ENCODE results near the gene UGGT1. TPM values are rescaled to one million over a fixed set of nuclear protein-coding genes. Genes with fewer than 3 reads are reported as not detected.

Gene UGGT1
- total RNA-seq, 1 experiment from 2014 or later: 51.8 TPM

DNA sequence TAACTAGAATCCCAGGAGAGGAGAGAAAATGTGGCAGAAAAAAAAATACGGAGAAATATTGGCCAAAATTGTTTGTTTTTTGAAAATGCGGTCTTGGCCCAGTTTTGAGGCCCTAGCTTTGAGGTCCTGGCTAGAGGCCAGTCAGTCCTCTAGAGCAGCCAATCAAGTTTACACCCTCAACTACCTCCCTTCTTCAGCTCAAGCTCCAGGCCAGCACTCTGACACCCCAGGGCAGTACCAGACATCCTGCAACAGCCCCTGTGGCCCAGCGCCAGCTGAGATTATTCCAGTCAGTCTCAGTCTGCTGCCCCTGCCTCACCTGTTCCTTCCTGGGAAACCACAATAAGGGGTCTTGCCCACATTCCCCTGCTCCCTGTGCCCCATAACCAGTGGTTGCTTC, 107.7 kb downstream of the UGGT1 start:
- no peaks in the 10 kb centered on the region for H3K9me2 ChIP-seq (ENCODE audit: insufficient read depth)
- H3K79me2 ChIP-seq (ENCODE audit: insufficient read depth, low read length): no peaks in the 10 kb centered on the region
- H3K27me3 ChIP-seq (ENCODE audit: insufficient read depth, low read length): no peaks in the 10 kb centered on the region
- no peak overlapping the region for H3K4me3 ChIP-seq (replicated peaks in 1 of 2; ENCODE audit: low read depth in 1 of 2, low read length in 2 of 2)
- POLR2A ChIA-PET: no interaction called here
- H2AFZ ChIP-seq (ENCODE audit: low read depth, low read length, poor library complexity, severe bottlenecking): no peak overlapping the region
- H3K9ac ChIP-seq (ENCODE audit: low read length): no peak overlapping the region
- no TSS peak for BruUV-seq (replicated peaks)
- DNase-seq (ENCODE audit: low read depth, low spot score) (no peak), ATAC-seq (no peak)
- no peaks in the 10 kb centered on the region for H4K20me1 ChIP-seq (ENCODE audit: insufficient read depth)
- RAD21 ChIA-PET (ENCODE audit: low non-redundant PET in 1 of 2, low total read pairs in 2 of 2, uncharacterized antibody in 2 of 2, unreplicated experiment in 2 of 2): no interaction called here
- CTCF ChIA-PET: no interaction called here
- intact Hi-C loops (cut with micrococcal nuclease): no loop called here
- TF ChIP-seq ZFX (IDR thresholded peaks at IDR 0.05) (no peak), YY1 (IDR thresholded peaks at IDR 0.05; ENCODE audit: extremely low read depth, insufficient replicate concordance, low read depth, low read length) (no peak), EZH2 (IDR thresholded peaks at IDR 0.05) (no peak), RAD21 (IDR thresholded peaks at IDR 0.05; ENCODE audit: low read depth) (no peak), CBX3 (IDR thresholded peaks at IDR 0.05; ENCODE audit: low read depth) (no peak)
- H3K4me2 ChIP-seq (ENCODE audit: low read length): no peak overlapping the region
- H3K36me3 ChIP-seq (ENCODE audit: control insufficient read depth in 1 of 2, insufficient read depth in 2 of 2, low read length in 2 of 2): no peaks in the 10 kb centered on the region
- H3K9me3 ChIP-seq (ENCODE audit: control insufficient read depth in 1 of 2, insufficient read depth in 1 of 2, low read depth in 1 of 2, low read length in 2 of 2): no peaks in the 10 kb centered on the region
- H3K27ac ChIP-seq (ENCODE audit: low read depth, low read length): no peak overlapping the region
- H3K4me1 ChIP-seq (ENCODE audit: control insufficient read depth in 1 of 2, insufficient read depth in 2 of 2, low read length in 2 of 2): no peaks in the 10 kb centered on the region

DNA sequence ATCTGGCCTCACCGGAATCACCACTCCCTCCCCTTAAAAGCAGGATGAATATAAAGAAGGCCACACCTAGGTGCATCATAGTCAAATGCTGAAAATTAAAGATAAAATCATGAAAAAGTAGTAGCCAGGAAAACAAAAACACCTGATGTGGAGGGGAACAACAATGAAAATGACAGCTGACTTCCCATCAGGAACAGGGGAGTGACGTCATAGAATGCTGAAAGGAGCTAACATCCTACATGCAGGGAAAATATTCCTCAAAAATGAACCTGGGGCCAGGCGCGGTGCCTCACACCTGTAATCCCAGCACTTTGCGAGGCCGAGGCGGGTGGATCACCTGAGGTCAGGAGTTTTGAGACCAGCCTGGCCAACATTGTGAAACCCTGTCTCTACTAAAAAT, 108.1 kb downstream of the UGGT1 start:
- Histone ChIP-seq H3K4me3 (replicated peaks in 1 of 2; ENCODE audit: low read depth in 1 of 2, low read length in 2 of 2) (no peak overlapping the region), H3K36me3 (ENCODE audit: control insufficient read depth in 1 of 2, insufficient read depth in 2 of 2, low read length in 2 of 2) (no peaks in the 10 kb centered on the region), H3K9ac (ENCODE audit: low read length) (no peak overlapping the region), H3K9me3 (ENCODE audit: control insufficient read depth in 1 of 2, insufficient read depth in 1 of 2, low read depth in 1 of 2, low read length in 2 of 2) (no peaks in the 10 kb centered on the region), H3K79me2 (ENCODE audit: insufficient read depth, low read length) (no peaks in the 10 kb centered on the region), H3K4me1 (ENCODE audit: control insufficient read depth in 1 of 2, insufficient read depth in 2 of 2, low read length in 2 of 2) (no peaks in the 10 kb centered on the region), H3K4me2 (ENCODE audit: low read length) (no peak overlapping the region), H3K9me2 (ENCODE audit: insufficient read depth) (no peaks in the 10 kb centered on the region), H3K27me3 (ENCODE audit: insufficient read depth, low read length) (no peaks in the 10 kb centered on the region), H4K20me1 (ENCODE audit: insufficient read depth) (no peaks in the 10 kb centered on the region), H2AFZ (ENCODE audit: low read depth, low read length, poor library complexity, severe bottlenecking) (no peak overlapping the region), H3K27ac (ENCODE audit: low read depth, low read length) (no peak overlapping the region)
- DNase-seq (ENCODE audit: low read depth, low spot score) (no peak), ATAC-seq (no peak)
- CTCF ChIA-PET: no interaction called here
- no TSS peak for BruUV-seq (replicated peaks)
- intact Hi-C loops (cut with micrococcal nuclease): no loop called here
- no peak for TF ChIP-seq POLR2AphosphoS5 (IDR thresholded peaks at IDR 0.05; ENCODE audit: low read depth, low read length)
- TF ChIP-seq RAD21 (IDR thresholded peaks at IDR 0.05; ENCODE audit: low read depth): no peak
- no peak for TF ChIP-seq ELF1 (IDR thresholded peaks at IDR 0.05; ENCODE audit: borderline replicate concordance, low read depth)
- TF ChIP-seq, protein P1, sequence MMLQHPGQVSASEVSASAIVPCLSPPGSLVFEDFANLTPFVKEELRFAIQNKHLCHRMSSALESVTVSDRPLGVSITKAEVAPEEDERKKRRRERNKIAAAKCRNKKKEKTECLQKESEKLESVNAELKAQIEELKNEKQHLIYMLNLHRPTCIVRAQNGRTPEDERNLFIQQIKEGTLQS (IDR thresholded peaks at IDR 0.05): no peak
- no peak for TF ChIP-seq TCF7L2 (IDR thresholded peaks at IDR 0.05; ENCODE audit: borderline replicate concordance, extremely low read depth, insufficient read depth, insufficient read length)
- TF ChIP-seq CEBPB (IDR thresholded peaks at IDR 0.05; ENCODE audit: low read depth): no peak
- no peak for TF ChIP-seq CBX3 (IDR thresholded peaks at IDR 0.05; ENCODE audit: low read depth)
- no peak for TF ChIP-seq SP1 (IDR thresholded peaks at IDR 0.05; ENCODE audit: low read depth)
- TF ChIP-seq ZFX (IDR thresholded peaks at IDR 0.05): no peak
- no peak for TF ChIP-seq JUND (IDR thresholded peaks at IDR 0.05)
- TF ChIP-seq, protein P2, sequence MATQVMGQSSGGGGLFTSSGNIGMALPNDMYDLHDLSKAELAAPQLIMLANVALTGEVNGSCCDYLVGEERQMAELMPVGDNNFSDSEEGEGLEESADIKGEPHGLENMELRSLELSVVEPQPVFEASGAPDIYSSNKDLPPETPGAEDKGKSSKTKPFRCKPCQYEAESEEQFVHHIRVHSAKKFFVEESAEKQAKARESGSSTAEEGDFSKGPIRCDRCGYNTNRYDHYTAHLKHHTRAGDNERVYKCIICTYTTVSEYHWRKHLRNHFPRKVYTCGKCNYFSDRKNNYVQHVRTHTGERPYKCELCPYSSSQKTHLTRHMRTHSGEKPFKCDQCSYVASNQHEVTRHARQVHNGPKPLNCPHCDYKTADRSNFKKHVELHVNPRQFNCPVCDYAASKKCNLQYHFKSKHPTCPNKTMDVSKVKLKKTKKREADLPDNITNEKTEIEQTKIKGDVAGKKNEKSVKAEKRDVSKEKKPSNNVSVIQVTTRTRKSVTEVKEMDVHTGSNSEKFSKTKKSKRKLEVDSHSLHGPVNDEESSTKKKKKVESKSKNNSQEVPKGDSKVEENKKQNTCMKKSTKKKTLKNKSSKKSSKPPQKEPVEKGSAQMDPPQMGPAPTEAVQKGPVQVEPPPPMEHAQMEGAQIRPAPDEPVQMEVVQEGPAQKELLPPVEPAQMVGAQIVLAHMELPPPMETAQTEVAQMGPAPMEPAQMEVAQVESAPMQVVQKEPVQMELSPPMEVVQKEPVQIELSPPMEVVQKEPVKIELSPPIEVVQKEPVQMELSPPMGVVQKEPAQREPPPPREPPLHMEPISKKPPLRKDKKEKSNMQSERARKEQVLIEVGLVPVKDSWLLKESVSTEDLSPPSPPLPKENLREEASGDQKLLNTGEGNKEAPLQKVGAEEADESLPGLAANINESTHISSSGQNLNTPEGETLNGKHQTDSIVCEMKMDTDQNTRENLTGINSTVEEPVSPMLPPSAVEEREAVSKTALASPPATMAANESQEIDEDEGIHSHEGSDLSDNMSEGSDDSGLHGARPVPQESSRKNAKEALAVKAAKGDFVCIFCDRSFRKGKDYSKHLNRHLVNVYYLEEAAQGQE (IDR thresholded peaks at IDR 0.05; ENCODE audit: low read depth): no peak
- no peak for TF ChIP-seq EZH2phosphoT487 (IDR thresholded peaks at IDR 0.05; ENCODE audit: borderline replicate concordance)
- no peak for TF ChIP-seq POLR2A (IDR thresholded peaks at IDR 0.05; ENCODE audit: borderline replicate concordance, extremely low read depth, insufficient read depth, insufficient read length)
- TF ChIP-seq SIN3A (IDR thresholded peaks at IDR 0.05; ENCODE audit: low read depth): no peak
- TF ChIP-seq EZH2 (IDR thresholded peaks at IDR 0.05): no peak
- TF ChIP-seq, protein P3, sequence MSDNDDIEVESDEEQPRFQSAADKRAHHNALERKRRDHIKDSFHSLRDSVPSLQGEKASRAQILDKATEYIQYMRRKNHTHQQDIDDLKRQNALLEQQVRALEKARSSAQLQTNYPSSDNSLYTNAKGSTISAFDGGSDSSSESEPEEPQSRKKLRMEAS (IDR thresholded peaks at IDR 0.05): no peak
- TF ChIP-seq SRF (IDR thresholded peaks at IDR 0.05; ENCODE audit: low read depth): no peak
- POLR2A ChIA-PET: no interaction called here
- RAD21 ChIA-PET (ENCODE audit: low non-redundant PET in 1 of 2, low total read pairs in 2 of 2, uncharacterized antibody in 2 of 2, unreplicated experiment in 2 of 2): no interaction called here

Data from HCT116 (cell line).